HG03521 (cell line): Measurements from ENCODE around the gene TNFRSF12A.

ENCODE experiments used
- ATAC-seq: cut with Tn5 transposase; IDR thresholded peaks from one replicate; pipeline ENCODE4 v1.9.1; 2021; ENCODE audit warnings: mild to moderate bottlenecking, moderate library complexity; ENCODE audit not compliant: unreplicated experiment

The TNFRSF12A gene

GRCh38 chr16:3010510-3010909 lies 9.7 kb upstream of the TNFRSF12A start:
- ATAC-seq, result no peak

GRCh38 chr16:3012246-3012645 lies 7.9 kb upstream of the TNFRSF12A start:
- no peak for ATAC-seq

- no peak for ATAC-seq
These were observed 7.2 kb upstream of the TNFRSF12A start, which contains the start of gene CLDN9 for GRCh38 chr16:3012828-3013420. Gene CLDN9 (plus strand): TSS chr16:3012923. CDS start chr16:3013363, 440 bp downstream.

GRCh38 chr16:3013491-3013951 lies 6.6 kb upstream of the TNFRSF12A start:
- ATAC-seq, result no peak

- ATAC-seq, result no peak
These were observed 6.0 kb upstream of the TNFRSF12A start for GRCh38 chr16:3013998-3014690.

GRCh38 chr16:3014971-3015370 lies 5.2 kb upstream of the TNFRSF12A start:
- no peak for ATAC-seq

GRCh38 chr16:3015865-3016521 lies 4.2 kb upstream of the TNFRSF12A start:
- no peak for ATAC-seq

GRCh38 chr16:3017344-3017743 lies 2.8 kb upstream of the TNFRSF12A start:
- no peak for ATAC-seq

GRCh38 chr16:3017794-3018506 lies 2.2 kb upstream of the TNFRSF12A start, which contains the start of gene CLDN6:
Gene CLDN6 (minus strand): TSS chr16:3018183. CDS start chr16:3016021, 2,162 bp downstream.
- no peak for ATAC-seq

GRCh38 chr16:3019594-3020246 lies 448 bp upstream of the TNFRSF12A start:
- no peak for ATAC-seq

- ATAC-seq, result no peak
These were observed 658 bp downstream of the TNFRSF12A start for GRCh38 chr16:3020604-3021448.

GRCh38 chr16:3021449-3022207 lies 1.5 kb downstream of the TNFRSF12A start:
- no peak for ATAC-seq

GRCh38 chr16:3022208-3022683 lies 2.1 kb downstream of the TNFRSF12A start:
- ATAC-seq, result no peak

GRCh38 chr16:3022684-3023414 lies 2.7 kb downstream of the TNFRSF12A start:
- no peak for ATAC-seq

GRCh38 chr16:3023415-3023668 lies 3.2 kb downstream of the TNFRSF12A start:
- ATAC-seq, result no peak

- peak; percentile 74 for ATAC-seq
These were observed 3.7 kb downstream of the TNFRSF12A start, which contains the start of the genes HCFC1R1 and THOC6 for GRCh38 chr16:3023669-3024478. Gene HCFC1R1 (minus strand): TSS chr16:3023942. CDS start chr16:3023941, 1 bp downstream. Gene THOC6 (plus strand): TSS chr16:3024035. CDS start chr16:3024327, 292 bp downstream.
